GM18508 (cell line): ENCODE measurements around the gene P2RX5.

Source experiments
- ATAC-seq: cut with Tn5 transposase; IDR thresholded peaks from one replicate; pipeline ENCODE4 v1.9.1; 2021; ENCODE audit warnings: moderate number of reproducible peaks; ENCODE audit not compliant: insufficient read depth, unreplicated experiment

Gene P2RX5

GRCh38 chr17:3630781-3631180 lies 65.2 kb downstream of the P2RX5 start:
- no peak for ATAC-seq

GRCh38 chr17:3627769-3628167 lies 68.2 kb downstream of the P2RX5 start:
- no peak for ATAC-seq

- ATAC-seq: no peak
Measured at GRCh38 chr17:3626831-3627768, 68.9 kb downstream of the P2RX5 start.
